NCI-H2107 treated with DMSO at 0.1 percent for 48 hours (cell line): ENCODE data around the gene LRRC3C.
A peak's percentile ranks its signal among the peaks of the same experiment; 100 is the strongest.
"Not testable (repeated sequence)": the region's sequence is repeated elsewhere in the genome, so short reads cannot be mapped to it uniquely, and the experiment has no call there.

Source experiments
- DNase-seq: peaks from one replicate; lab custom pipeline; 2025; ENCODE audit not compliant: unreplicated experiment; lab: John Stamatoyannopoulos, UW

LRRC3C gene

DNA sequence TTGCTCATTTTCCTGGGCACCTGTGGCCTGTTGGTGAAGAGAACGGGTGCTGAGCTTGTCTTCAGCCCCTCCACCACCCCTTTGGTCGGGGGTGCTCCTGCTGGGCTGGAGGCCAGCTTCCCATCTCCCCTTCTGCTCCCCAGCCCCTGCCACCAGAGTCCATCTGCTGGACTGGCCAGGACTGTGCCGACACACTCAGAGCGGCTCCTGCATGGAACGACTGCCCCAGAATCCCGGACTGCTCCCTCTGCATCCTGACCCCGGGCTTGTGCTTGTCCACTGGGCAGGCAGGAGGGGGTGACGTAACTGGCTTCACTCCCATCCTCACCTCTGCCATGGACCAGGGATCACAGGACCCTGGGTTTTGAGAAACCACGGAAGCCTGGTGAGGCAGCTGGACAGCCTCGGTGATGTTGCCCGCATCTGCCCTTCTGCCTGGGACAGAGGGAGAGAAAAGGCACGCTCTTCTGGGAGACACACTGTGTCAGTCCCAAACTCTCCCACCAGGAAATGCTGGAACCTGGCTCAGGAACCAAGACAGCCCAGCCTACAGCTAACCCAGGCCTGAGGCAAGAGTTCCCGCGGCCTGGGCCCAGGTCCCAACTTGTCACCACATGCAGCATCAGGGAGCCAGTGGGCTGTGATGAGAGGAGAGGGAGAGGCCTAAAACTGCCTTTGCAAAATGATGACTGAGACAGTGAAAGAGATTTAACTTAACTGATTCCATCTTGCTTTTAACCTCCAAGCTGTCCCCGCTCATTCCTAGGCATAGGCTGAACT, 19.2 kb downstream of the LRRC3C start:
- no peak for DNase-seq

- DNase-seq = not testable (repeated sequence)
Measured at GRCh38 chr17:39948489-39948828, 20.9 kb downstream of the LRRC3C start.

DNA sequence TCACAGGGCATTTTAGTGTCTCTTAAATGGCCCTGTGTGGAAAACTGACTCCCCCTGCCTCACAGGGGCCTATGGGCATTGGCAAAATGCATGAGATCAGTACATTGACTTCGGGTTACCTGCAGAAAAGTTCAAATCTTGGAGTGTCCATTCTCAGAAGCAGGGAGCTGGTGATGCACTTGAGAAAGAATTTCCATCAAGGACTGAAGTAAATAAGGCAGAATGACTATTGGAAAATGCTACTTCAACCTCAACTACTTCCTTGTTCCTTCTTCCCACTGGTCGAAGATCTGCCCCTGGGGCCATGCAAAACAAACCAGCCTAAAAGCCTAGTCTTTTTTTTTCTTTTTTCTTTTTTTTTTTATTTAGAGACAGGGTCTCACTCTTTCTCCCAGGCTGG, 21.5 kb downstream of the LRRC3C start:
- DNase-seq = no peak

- no peak for DNase-seq
Measured at GRCh38 chr17:39950871-39951348, 23.4 kb downstream of the LRRC3C start.

DNA sequence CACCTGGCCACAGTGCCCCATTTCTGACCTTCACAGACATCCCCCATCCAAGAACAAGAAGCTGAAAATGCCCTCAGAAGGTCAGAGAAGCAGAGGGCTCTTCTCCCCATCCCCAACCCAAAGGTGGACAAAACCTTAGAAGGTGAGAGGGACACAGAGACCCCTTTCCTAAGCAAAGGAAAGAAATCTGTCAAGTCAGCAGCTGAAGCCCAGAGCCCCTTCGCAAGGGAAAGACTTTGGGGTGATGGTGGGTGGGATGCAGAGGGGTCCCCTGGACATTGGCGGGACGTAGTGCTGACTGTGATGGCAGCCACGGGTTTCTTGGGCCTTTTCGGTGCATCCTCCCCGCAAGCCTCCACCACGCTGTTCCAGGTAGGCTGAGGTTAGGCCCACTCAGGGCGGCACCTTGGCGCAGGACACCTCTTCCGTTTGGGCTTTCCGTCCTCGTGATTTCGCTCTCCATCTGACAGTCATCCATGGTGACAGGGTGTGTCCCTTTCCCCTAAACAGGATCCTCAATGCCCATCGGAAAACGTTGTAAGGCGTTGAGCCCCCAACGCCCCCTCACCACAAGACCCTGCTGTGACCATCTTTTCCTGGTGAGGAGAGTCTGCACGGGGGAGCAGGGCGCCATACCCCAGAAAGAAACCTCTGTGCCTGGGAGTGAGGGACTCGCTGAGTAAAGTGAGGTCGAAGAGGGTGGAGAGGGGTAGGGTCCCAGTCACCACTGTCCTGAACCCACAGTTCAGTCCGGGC, 24.6 kb downstream of the LRRC3C start:
- DNase-seq = no peak

GRCh38 chr17:39952680-39953470, 25.3 kb downstream of the LRRC3C start:
- peak; percentile 88 for DNase-seq

DNA sequence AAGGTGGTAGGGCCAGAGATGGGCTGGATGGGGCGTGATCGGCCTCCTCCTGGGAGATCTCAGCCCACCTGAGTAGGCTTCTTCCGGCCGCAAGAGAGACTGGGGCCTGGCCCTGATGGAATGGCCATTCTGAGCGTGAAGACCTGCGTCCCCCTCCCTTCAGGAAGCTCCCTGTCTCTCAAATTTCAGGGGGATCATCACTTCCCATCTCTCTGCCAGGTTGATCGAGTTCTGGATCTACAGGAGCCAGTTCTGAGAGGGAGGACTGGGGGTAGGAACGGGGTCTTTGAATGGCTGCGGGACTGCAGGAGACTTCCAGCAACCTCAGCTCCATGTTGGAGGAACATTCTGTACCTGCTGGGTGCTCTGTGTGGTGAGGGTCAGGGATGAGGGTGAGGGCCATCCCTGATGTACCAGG, 25.9 kb downstream of the LRRC3C start:
- no peak for DNase-seq

DNA sequence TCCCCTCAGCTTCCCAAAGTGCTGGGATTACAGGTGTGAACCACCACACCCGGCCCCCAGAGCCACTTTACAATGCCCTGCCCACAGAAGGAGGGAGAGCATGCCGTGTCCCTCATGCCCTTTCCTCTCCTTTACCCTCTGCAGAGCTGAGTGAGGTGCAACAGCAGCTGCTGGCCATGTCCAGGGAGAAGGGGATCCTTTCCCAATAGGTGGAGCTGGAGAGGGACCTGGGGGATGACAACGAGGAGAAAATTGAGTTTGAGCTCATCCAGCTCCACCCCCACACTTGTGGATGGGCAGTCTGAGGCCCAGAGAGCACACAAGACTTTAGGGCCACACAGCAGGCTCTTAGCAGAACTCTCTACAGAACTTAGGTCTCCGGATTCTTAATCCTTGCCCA, 27.3 kb downstream of the LRRC3C start:
- DNase-seq = no peak

- no peak for DNase-seq
Measured at GRCh38 chr17:39955726-39956225, 28.2 kb downstream of the LRRC3C start.

DNA sequence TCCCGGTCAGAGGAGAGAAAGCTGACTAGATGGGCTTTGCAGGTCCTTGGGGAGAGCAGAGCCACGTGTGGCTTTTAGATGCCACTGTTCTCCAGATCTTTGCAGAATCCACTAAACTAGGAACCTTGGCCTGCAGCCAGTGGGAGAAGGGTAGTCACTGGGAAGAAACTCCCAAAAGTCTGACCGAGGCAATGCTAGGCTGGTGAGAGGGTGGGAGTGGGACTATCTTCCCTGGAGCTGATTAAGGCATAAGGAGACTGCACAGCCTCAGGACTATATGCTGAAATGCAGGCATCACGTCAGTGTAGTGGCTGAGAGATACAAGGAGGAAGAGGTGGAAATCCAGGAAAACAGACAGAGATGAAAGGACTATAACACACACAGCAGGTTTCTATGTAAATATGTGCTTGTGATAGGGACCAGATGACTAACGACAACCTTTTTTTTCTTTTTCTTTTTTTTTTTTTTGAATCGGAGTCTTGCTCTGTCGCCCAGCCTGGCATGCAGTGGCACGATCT, 33.1 kb downstream of the LRRC3C start:
- no peak for DNase-seq

DNA sequence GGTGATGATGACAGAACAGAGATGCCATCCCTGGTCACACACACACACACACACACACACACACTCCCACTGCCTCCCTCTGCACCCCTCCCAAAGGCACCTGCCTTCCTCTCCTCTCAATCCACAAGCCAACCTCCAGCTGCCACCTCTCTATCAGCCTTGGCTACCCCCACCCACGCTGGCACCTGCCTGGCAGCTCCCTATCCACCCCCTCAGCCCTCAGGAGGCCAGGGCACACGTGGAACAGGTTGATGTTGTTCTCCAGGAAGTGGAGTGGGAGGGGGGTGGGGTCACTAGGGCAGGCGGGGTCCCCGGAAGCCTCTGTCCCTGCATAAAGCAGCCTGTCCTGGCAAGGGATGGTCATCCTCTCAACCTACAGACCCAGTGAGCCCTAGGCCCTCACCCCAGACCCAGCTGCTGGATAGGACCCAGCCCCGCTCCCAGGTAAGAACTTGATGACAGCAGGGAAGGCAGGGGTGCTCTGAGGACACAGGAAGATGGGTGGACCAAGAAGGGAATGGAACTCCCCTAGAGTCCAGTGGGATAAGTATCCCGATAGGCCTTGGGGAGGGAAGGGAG, 35.2 kb downstream of the LRRC3C start, which contains the start of gene GSDMA:
TSS of gene GSDMA (plus strand) at position 363 of the 579 bp plus-strand sequence. CDS start 2,684 bp downstream, outside the sequence.
- peak; percentile 52 for DNase-seq

GRCh38 chr17:39963829-39964228, 36.3 kb downstream of the LRRC3C start:
- no peak for DNase-seq

GRCh38 chr17:39965017-39965699, 37.6 kb downstream of the LRRC3C start:
- DNase-seq = no peak

DNA sequence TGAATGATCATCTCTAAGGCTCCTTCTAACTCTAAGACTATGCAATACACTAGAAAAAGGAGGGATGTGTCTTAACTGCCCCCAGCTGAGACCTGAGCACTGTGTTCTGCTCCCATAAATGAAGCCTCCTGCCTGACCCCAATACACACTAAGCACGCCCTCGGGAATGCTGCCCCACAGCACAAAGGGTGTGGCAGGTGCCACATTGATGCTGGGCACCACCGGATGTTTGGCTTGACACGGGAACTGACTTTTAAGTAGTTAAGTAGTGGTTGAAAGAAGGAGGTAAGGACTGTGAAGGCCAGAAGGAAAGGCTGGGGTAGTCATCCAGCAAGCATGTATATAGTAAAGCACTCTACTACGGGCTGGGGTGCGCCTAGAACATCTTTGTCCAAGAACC, 39.2 kb downstream of the LRRC3C start:
- DNase-seq = no peak

DNA sequence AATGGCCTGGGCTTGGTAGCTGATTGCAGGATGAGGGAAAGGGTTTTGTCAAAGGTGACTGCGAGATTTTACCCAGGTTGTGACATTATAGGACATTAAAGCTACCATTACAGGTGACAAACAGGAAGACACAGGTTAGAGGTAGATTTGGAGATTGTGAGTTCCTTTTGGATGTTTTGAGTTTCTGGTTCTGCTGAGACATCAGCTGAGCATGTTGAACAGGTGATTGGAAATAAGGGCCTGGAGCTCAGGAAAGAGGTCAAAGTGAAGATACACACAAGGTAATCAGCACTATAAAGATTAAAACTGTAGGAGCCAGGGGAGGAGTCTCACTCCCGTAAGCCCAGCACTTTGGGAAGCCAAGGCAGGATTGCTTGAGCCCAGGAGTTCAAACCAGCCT, 41.2 kb downstream of the LRRC3C start:
- DNase-seq = no peak

GRCh38 chr17:39969375-39969774, 41.8 kb downstream of the LRRC3C start:
- DNase-seq = no peak

GRCh38 chr17:39970157-39970692, 42.7 kb downstream of the LRRC3C start:
- no peak for DNase-seq

GRCh38 chr17:39971076-39971603, 43.6 kb downstream of the LRRC3C start:
- DNase-seq = no peak

- DNase-seq = no peak
Measured at GRCh38 chr17:39972271-39972670, 44.7 kb downstream of the LRRC3C start.

DNA sequence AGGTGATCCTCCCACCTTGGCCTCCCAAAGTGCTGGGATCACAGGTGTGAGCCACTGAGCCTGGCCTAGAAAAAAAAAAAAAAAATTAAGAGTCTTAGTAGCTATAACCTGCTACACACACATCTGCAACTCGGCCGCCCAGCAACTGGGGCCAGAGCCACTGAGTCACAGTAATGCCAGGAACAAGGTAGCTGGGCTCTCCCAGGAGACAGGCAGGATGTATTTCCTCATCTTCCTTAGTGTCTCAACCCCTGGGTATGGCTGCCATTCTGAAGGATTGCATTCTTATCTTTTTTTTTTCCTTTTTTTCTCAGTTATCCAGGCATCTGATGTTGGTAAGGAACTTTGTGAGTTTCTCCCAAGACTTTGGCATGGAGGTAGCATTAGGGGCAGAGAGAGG, 46.0 kb downstream of the LRRC3C start:
- DNase-seq = no peak
